ENCODE measurements around the gene TDRKH.

- TF ChIP-seq EZH2 (IDR thresholded peaks at IDR 0.05; ENCODE audit: insufficient read depth, poor library complexity, severe bottlenecking) = no peak
- no peak for TF ChIP-seq EZH2phosphoT487 (IDR thresholded peaks at IDR 0.05; ENCODE audit: insufficient read depth, low read depth)
Measured at GRCh38 chr1:151807766-151808165, 17.5 kb upstream of the TDRKH start.

Measured in GM23248 (cell line).